ENCODE results near the gene WSB1.
"Not testable (repeated sequence)": the region's sequence is repeated elsewhere in the genome, so short reads cannot be mapped to it uniquely, and the experiment has no call there.

The WSB1 gene

GRCh38 chr17:27269974-27270373, 23.9 kb upstream of the WSB1 start:
- no peak overlapping the region for H3K27ac ChIP-seq (ENCODE audit: low read depth, low read length)
- H4K20me1 ChIP-seq (ENCODE audit: control insufficient read depth, insufficient read depth, low read depth, low read length), result no peaks in the 10 kb centered on the region
- no peaks in the 10 kb centered on the region for H3F3A ChIP-seq (ENCODE audit: control insufficient read depth, insufficient read depth)
- H3K27me3 ChIP-seq (ENCODE audit: control insufficient read depth, low read length), result peaks cover 13% of the 10 kb centered on the region
- H3K9me2 ChIP-seq (replicated peaks; ENCODE audit: control insufficient read depth, low read length), result no peaks in the 10 kb centered on the region
- H3K4me1 ChIP-seq (ENCODE audit: control insufficient read depth, low read length), result no peaks in the 10 kb centered on the region
- no peak overlapping the region for H3K4me3 ChIP-seq (ENCODE audit: low read length)
- no peaks in the 10 kb centered on the region for H3K79me2 ChIP-seq (ENCODE audit: control insufficient read depth, low read length)
- H3K9me3 ChIP-seq (ENCODE audit: control insufficient read depth, insufficient read depth, low read length), result no peaks in the 10 kb centered on the region
- TF ChIP-seq CTCF (IDR thresholded peaks at IDR 0.05; ENCODE audit: low read depth, low read length, poor library complexity, severe bottlenecking), result no peak
- no peak for TF ChIP-seq EZH2phosphoT487 (IDR thresholded peaks at IDR 0.05; ENCODE audit: borderline replicate concordance, low read length)
- no peaks in the 10 kb centered on the region for H3K36me3 ChIP-seq (ENCODE audit: control insufficient read depth, low read length)
- H3K4me2 ChIP-seq (ENCODE audit: low read length), result no peak overlapping the region

GRCh38 chr17:27276653-27277156, 17.2 kb upstream of the WSB1 start:
- TF ChIP-seq EZH2phosphoT487 (IDR thresholded peaks at IDR 0.05; ENCODE audit: borderline replicate concordance, low read length) (no peak), CTCF (IDR thresholded peaks at IDR 0.05; ENCODE audit: low read depth, low read length, poor library complexity, severe bottlenecking) (no peak)
- H3K36me3 ChIP-seq (ENCODE audit: control insufficient read depth, low read length), result no peaks in the 10 kb centered on the region
- no peaks in the 10 kb centered on the region for H3K9me2 ChIP-seq (replicated peaks; ENCODE audit: control insufficient read depth, low read length)
- H3K4me3 ChIP-seq (ENCODE audit: low read length), result no peak overlapping the region
- no peak overlapping the region for H3K27ac ChIP-seq (ENCODE audit: low read depth, low read length)
- peaks cover 5% of the 10 kb centered on the region for H3K27me3 ChIP-seq (ENCODE audit: control insufficient read depth, low read length)
- no peaks in the 10 kb centered on the region for H4K20me1 ChIP-seq (ENCODE audit: control insufficient read depth, insufficient read depth, low read depth, low read length)
- peaks cover 1% of the 10 kb centered on the region; the same call in 1 of the 2 replicates for H3K4me1 ChIP-seq (ENCODE audit: control insufficient read depth, low read length)
- no peak overlapping the region for H3K4me2 ChIP-seq (ENCODE audit: low read length)
- no peaks in the 10 kb centered on the region for H3F3A ChIP-seq (ENCODE audit: control insufficient read depth, insufficient read depth)
- no peaks in the 10 kb centered on the region for H3K79me2 ChIP-seq (ENCODE audit: control insufficient read depth, low read length)
- no peaks in the 10 kb centered on the region for H3K9me3 ChIP-seq (ENCODE audit: control insufficient read depth, insufficient read depth, low read length)

GRCh38 chr17:27279132-27279531, 14.8 kb upstream of the WSB1 start:
- H3K4me3 ChIP-seq (ENCODE audit: low read length), result not testable (repeated sequence)

GRCh38 chr17:27280527-27280926, 13.4 kb upstream of the WSB1 start:
- H3K79me2 ChIP-seq (ENCODE audit: control insufficient read depth, low read length), result no peaks in the 10 kb centered on the region
- H3K27me3 ChIP-seq (ENCODE audit: control insufficient read depth, low read length), result peaks cover 2% of the 10 kb centered on the region; the same call in 1 of the 2 replicates
- no peaks in the 10 kb centered on the region for H3K36me3 ChIP-seq (ENCODE audit: control insufficient read depth, low read length)
- TF ChIP-seq EZH2phosphoT487 (IDR thresholded peaks at IDR 0.05; ENCODE audit: borderline replicate concordance, low read length), result no peak
- no peak for TF ChIP-seq CTCF (IDR thresholded peaks at IDR 0.05; ENCODE audit: low read depth, low read length, poor library complexity, severe bottlenecking)
- H3K9me2 ChIP-seq (replicated peaks; ENCODE audit: control insufficient read depth, low read length), result no peaks in the 10 kb centered on the region
- H3F3A ChIP-seq (ENCODE audit: control insufficient read depth, insufficient read depth), result no peaks in the 10 kb centered on the region
- peaks cover 24% of the 10 kb centered on the region for H3K4me1 ChIP-seq (ENCODE audit: control insufficient read depth, low read length)
- no peak overlapping the region for H3K4me2 ChIP-seq (ENCODE audit: low read length)
- no peaks in the 10 kb centered on the region for H3K9me3 ChIP-seq (ENCODE audit: control insufficient read depth, insufficient read depth, low read length)
- H3K27ac ChIP-seq (ENCODE audit: low read depth, low read length), result no peak overlapping the region
- H4K20me1 ChIP-seq (ENCODE audit: control insufficient read depth, insufficient read depth, low read depth, low read length), result no peaks in the 10 kb centered on the region
- H3K4me3 ChIP-seq (ENCODE audit: low read length), result no peak overlapping the region

More at GRCh38 chr17:27279132-27279531, 14.8 kb upstream of the WSB1 start:
- not testable (repeated sequence) for H4K20me1 ChIP-seq (ENCODE audit: control insufficient read depth, insufficient read depth, low read depth, low read length); H3K27ac ChIP-seq (ENCODE audit: low read depth, low read length); H3K4me2 ChIP-seq (ENCODE audit: low read length); H3F3A ChIP-seq (ENCODE audit: control insufficient read depth, insufficient read depth); H3K9me3 ChIP-seq (ENCODE audit: control insufficient read depth, insufficient read depth, low read length); H3K27me3 ChIP-seq (ENCODE audit: control insufficient read depth, low read length); H3K36me3 ChIP-seq (ENCODE audit: control insufficient read depth, low read length); H3K9me2 ChIP-seq (replicated peaks; ENCODE audit: control insufficient read depth, low read length); H3K79me2 ChIP-seq (ENCODE audit: control insufficient read depth, low read length)
- H3K4me1 ChIP-seq (ENCODE audit: control insufficient read depth, low read length), result peaks cover 24% of the 10 kb centered on the region

All from DOHH2 (cell line).